ENCODE results near the gene RAB11FIP3.
"Not testable (repeated sequence)": the region's sequence is repeated elsewhere in the genome, so short reads cannot be mapped to it uniquely, and the experiment has no call there.

Gene RAB11FIP3

GRCh38 chr16:396199-396598, 29.2 kb upstream of the RAB11FIP3 start:
- no peak for DNase-seq

- DNase-seq = peak; percentile 43
Observed at GRCh38 chr16:396605-397004, 28.8 kb upstream of the RAB11FIP3 start.

GRCh38 chr16:397135-397661, 28.3 kb upstream of the RAB11FIP3 start, which contains the start of gene NME4:
Gene NME4 (plus strand): TSS chr16:397199. CDS start chr16:397223, 24 bp downstream.
- DNase-seq = peak; percentile 35

GRCh38 chr16:397736-398332, 27.6 kb upstream of the RAB11FIP3 start:
- no peak for DNase-seq

- no peak for DNase-seq
Observed at GRCh38 chr16:398561-399339, 26.7 kb upstream of the RAB11FIP3 start.

GRCh38 chr16:399340-400019, 26.0 kb upstream of the RAB11FIP3 start:
- no peak for DNase-seq

GRCh38 chr16:400061-400591, 25.3 kb upstream of the RAB11FIP3 start:
- DNase-seq = no peak

GRCh38 chr16:401468-402348, 23.7 kb upstream of the RAB11FIP3 start, which contains the start of gene DECR2:
Gene DECR2 (plus strand): TSS chr16:401885. CDS start chr16:401964, 79 bp downstream.
- peak; percentile 87 for DNase-seq

GRCh38 chr16:404971-405486, 20.4 kb upstream of the RAB11FIP3 start:
- no peak for DNase-seq

GRCh38 chr16:405548-406506, 19.6 kb upstream of the RAB11FIP3 start:
- DNase-seq = no peak

GRCh38 chr16:407253-407652, 18.2 kb upstream of the RAB11FIP3 start:
- no peak for DNase-seq

GRCh38 chr16:410516-411178, 14.8 kb upstream of the RAB11FIP3 start:
- DNase-seq = peak; percentile 71

- no peak for DNase-seq
Observed at GRCh38 chr16:411576-412265, 13.7 kb upstream of the RAB11FIP3 start.

- no peak for DNase-seq
Observed at GRCh38 chr16:414395-415169, 10.9 kb upstream of the RAB11FIP3 start.

- DNase-seq = not testable (repeated sequence)
Observed at GRCh38 chr16:415170-415498, 10.3 kb upstream of the RAB11FIP3 start.

- DNase-seq = not testable (repeated sequence)
Observed at GRCh38 chr16:422179-422578, 3.3 kb upstream of the RAB11FIP3 start.

- no peak for DNase-seq
Observed at GRCh38 chr16:424033-424622, 1.3 kb upstream of the RAB11FIP3 start.

- no peak for DNase-seq
Observed at GRCh38 chr16:424623-425081, 797 bp upstream of the RAB11FIP3 start.
